Measurements from ENCODE around the gene CFAP58.
"Not testable (repeated sequence)": the region's sequence is repeated elsewhere in the genome, so short reads cannot be mapped to it uniquely, and the experiment has no call there.

Gene CFAP58

DNA sequence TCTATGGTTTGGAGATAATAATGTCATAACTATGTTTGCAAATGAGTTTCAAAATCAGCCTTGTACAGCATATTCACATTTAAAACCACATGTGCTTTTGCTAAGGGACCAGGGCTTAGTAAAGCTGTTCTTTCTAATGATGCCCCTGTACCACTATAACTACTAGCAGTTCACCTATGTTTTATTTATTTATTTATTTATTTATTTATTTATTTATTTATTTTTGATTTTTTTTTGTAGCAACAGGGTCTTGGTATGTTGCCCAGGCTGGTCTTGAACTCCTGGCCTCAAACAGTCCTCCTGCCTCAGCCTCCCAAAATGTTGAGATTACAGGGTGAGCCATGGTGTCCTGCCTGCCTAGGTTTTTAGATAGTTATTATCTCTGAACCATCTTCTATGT lies 96.9 kb downstream of the CFAP58 start:
- Histone ChIP-seq H3K4me1 (ENCODE audit: control insufficient read depth, low read depth, low read length) (peaks cover 5% of the 10 kb centered on the region), H3K9me3 (ENCODE audit: control insufficient read depth, low read depth, low read length) (no peaks in the 10 kb centered on the region), H3K36me3 (ENCODE audit: control insufficient read depth, low read depth, low read length) (no peaks in the 10 kb centered on the region), H3K27me3 (ENCODE audit: control insufficient read depth, insufficient read depth, low read length) (no peaks in the 10 kb centered on the region), H3K4me3 (ENCODE audit: low read length) (no peak overlapping the region), H3K27ac (ENCODE audit: low read length) (no peak overlapping the region), H3K9ac (ENCODE audit: low read length) (no peak overlapping the region)

DNA sequence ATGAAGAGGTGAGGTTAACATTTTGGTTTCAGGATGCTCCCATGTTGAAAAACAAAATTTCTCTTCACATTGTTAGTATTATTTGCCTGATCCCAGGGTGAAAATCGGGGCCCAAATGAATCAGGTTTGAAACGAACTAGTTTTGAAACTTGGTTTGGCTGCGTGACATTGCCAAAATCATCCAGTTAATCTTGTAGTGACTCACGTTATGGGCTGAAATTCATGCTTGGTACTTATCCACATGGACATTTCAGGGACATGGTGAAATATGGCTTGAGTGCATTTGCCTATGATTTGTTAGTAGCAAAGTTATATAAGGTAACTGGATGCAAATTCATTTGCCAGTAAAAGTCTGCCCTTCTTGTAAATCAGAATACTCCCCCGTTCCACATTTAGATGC lies 97.3 kb downstream of the CFAP58 start:
- Histone ChIP-seq H3K9ac (ENCODE audit: low read length) (no peak overlapping the region), H3K27ac (ENCODE audit: low read length) (no peak overlapping the region), H3K36me3 (ENCODE audit: control insufficient read depth, low read depth, low read length) (no peaks in the 10 kb centered on the region), H3K27me3 (ENCODE audit: control insufficient read depth, insufficient read depth, low read length) (no peaks in the 10 kb centered on the region), H3K4me1 (ENCODE audit: control insufficient read depth, low read depth, low read length) (peaks cover 5% of the 10 kb centered on the region), H3K4me3 (ENCODE audit: low read length) (no peak overlapping the region), H3K9me3 (ENCODE audit: control insufficient read depth, low read depth, low read length) (no peaks in the 10 kb centered on the region)

DNA sequence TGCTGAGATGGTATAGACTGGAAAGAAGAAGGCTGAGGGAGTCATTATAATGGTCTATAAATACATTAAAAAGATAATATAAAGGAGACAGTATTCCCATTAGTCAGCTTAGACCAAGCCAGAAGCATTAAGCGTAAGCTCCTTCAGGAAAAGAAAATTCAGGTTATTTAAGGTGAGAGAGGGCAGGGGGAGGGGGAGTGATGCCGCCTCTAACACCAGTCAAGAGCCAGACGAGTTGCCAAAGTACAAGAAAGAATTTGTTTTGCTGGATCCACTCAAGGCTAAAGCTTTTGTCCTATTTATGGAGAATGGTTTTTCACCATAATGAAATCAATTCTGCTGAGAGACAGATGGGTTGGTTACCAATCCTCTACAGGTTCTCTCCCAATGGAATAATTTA lies 99.3 kb downstream of the CFAP58 start:
- Histone ChIP-seq H3K27ac (ENCODE audit: low read length) (no peak overlapping the region), H3K4me3 (ENCODE audit: low read length) (no peak overlapping the region), H3K27me3 (ENCODE audit: control insufficient read depth, insufficient read depth, low read length) (no peaks in the 10 kb centered on the region), H3K36me3 (ENCODE audit: control insufficient read depth, low read depth, low read length) (no peaks in the 10 kb centered on the region), H3K9me3 (ENCODE audit: control insufficient read depth, low read depth, low read length) (no peaks in the 10 kb centered on the region), H3K4me1 (ENCODE audit: control insufficient read depth, low read depth, low read length) (peaks cover 5% of the 10 kb centered on the region), H3K9ac (ENCODE audit: low read length) (no peak overlapping the region)

DNA sequence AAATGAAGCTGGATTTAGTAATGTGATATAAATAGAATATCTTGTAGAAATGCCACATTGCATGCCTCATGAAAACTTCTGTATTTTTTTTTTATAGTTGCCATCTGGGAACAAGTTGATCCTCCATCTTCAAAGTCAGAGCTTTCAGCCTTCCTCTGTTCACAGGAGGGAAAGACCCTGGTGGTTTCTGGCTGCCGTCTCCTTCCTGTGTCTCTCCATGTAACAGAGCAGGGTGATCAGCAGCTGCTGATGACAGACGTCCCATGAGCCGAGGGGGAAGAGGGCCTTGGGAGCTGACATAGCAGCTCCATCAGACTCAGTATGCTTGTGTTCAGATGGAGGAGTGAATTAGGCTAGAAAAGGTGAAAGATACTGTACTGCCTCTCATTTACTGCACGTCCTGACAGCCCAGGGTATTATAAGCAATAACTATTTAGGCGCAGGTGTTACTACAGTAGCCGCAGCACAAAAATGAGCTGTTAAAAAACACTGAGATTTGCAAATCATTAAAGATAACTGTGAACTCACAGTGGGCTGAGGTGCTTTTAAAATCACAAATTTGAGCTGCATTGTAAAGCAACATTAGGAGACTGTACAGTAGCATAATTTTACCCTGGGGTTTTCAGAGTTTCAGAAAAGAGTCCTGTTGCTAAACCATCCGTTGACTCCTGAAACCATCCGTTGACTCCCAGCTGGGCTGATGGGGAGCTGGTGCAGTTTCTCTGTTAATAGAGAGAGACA lies 103.3 kb downstream of the CFAP58 start:
- no peak overlapping the region for H3K9ac ChIP-seq (ENCODE audit: low read length)
- no peaks in the 10 kb centered on the region for H3K27me3 ChIP-seq (ENCODE audit: control insufficient read depth, insufficient read depth, low read length)
- no peak overlapping the region for H3K4me3 ChIP-seq (ENCODE audit: low read length)
- no peaks in the 10 kb centered on the region for H3K4me1 ChIP-seq (ENCODE audit: control insufficient read depth, low read depth, low read length)
- no peaks in the 10 kb centered on the region for H3K36me3 ChIP-seq (ENCODE audit: control insufficient read depth, low read depth, low read length)
- no peaks in the 10 kb centered on the region for H3K9me3 ChIP-seq (ENCODE audit: control insufficient read depth, low read depth, low read length)
- H3K27ac ChIP-seq (ENCODE audit: low read length) = no peak overlapping the region

DNA sequence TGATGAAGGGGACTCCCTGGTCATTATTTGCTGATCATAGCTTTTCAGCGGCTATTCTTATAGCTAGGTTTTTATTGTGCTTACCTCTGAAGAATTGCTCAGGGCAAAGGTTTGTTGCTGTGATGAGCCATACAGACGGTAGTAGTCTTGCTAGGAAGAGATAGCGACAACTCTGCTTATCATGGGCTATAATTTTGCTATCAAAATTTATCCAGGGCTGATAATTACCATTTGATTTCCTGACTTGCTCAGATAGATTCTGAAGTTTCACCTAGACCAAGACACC lies 103.9 kb downstream of the CFAP58 start:
- H3K4me1 ChIP-seq (ENCODE audit: control insufficient read depth, low read depth, low read length) = no peaks in the 10 kb centered on the region
- no peak overlapping the region for H3K27ac ChIP-seq (ENCODE audit: low read length)
- no peaks in the 10 kb centered on the region for H3K27me3 ChIP-seq (ENCODE audit: control insufficient read depth, insufficient read depth, low read length)
- no peak overlapping the region for H3K9ac ChIP-seq (ENCODE audit: low read length)
- no peaks in the 10 kb centered on the region for H3K36me3 ChIP-seq (ENCODE audit: control insufficient read depth, low read depth, low read length)
- H3K4me3 ChIP-seq (ENCODE audit: low read length) = no peak overlapping the region
- H3K9me3 ChIP-seq (ENCODE audit: control insufficient read depth, low read depth, low read length) = no peaks in the 10 kb centered on the region

DNA sequence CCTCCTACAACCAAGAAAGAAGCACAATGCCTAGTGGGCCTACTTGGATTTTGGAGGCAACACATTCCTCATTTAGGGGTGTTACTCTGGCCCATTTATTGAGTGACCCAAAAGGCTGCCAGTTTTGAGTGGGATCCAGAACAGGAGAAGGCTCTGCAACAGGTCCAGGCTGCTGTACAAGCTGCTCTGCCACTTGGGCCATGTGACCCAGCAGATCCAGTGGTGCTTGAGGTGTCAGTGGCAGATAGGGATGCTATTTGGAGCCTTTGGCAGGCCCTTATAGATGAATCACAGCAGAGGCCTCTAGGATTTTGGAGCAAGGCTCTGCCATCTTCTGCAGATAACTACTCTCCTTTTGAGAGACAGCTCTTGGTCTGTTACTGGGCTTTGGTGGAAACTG lies 111.9 kb downstream of the CFAP58 start:
- H3K4me1 ChIP-seq (ENCODE audit: control insufficient read depth, low read depth, low read length); H3K9ac ChIP-seq (ENCODE audit: low read length); H3K27ac ChIP-seq (ENCODE audit: low read length); H3K4me3 ChIP-seq (ENCODE audit: low read length); H3K9me3 ChIP-seq (ENCODE audit: control insufficient read depth, low read depth, low read length); H3K36me3 ChIP-seq (ENCODE audit: control insufficient read depth, low read depth, low read length); H3K27me3 ChIP-seq (ENCODE audit: control insufficient read depth, insufficient read depth, low read length): not testable (repeated sequence)

DNA sequence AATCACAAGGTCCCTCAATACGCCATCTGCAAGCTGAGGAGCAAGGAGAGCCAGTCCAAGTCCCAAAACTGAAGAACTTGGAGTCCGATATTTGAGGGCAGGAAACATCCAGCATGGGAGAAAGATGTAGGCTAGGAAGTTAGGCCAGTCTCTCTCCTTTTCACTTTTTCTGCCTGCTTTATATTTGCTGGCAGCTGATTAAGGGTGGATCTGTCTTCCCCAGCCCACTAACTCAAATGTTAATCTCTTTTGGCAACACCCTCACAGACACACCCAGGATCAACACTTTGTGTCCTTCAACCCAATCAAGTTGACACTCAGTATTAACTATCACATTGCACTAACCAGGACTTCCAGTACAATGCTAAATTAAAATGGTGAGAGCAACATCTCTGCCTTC lies 115.2 kb downstream of the CFAP58 start:
- not testable (repeated sequence) for H3K36me3 ChIP-seq (ENCODE audit: control insufficient read depth, low read depth, low read length); H3K9me3 ChIP-seq (ENCODE audit: control insufficient read depth, low read depth, low read length); H3K27ac ChIP-seq (ENCODE audit: low read length); H3K4me1 ChIP-seq (ENCODE audit: control insufficient read depth, low read depth, low read length); H3K9ac ChIP-seq (ENCODE audit: low read length); H3K4me3 ChIP-seq (ENCODE audit: low read length); H3K27me3 ChIP-seq (ENCODE audit: control insufficient read depth, insufficient read depth, low read length)

DNA sequence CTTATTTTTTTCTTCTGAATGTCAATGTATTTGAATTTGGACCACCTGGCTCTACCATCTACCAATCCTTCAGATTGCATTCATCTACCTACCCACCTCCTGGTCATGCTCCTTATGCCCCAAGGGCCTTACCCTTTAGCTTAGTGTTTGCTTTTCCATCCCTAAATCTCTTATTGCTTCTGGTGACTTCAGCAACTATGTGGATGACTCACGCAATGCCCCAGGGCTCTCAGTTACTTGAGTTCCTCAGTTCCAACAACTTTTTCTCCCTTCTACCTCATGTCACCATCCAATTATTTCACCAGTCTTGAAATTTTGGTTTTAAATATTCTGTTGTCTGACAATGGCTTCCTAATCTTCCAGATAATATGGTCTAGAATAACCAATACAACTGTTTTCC lies 118.9 kb downstream of the CFAP58 start:
- Histone ChIP-seq H3K4me3 (ENCODE audit: low read length) (no peak overlapping the region), H3K36me3 (ENCODE audit: control insufficient read depth, low read depth, low read length) (no peaks in the 10 kb centered on the region), H3K27me3 (ENCODE audit: control insufficient read depth, insufficient read depth, low read length) (no peaks in the 10 kb centered on the region), H3K9me3 (ENCODE audit: control insufficient read depth, low read depth, low read length) (no peaks in the 10 kb centered on the region), H3K9ac (ENCODE audit: low read length) (no peak overlapping the region), H3K27ac (ENCODE audit: low read length) (no peak overlapping the region), H3K4me1 (ENCODE audit: control insufficient read depth, low read depth, low read length) (no peaks in the 10 kb centered on the region)

DNA sequence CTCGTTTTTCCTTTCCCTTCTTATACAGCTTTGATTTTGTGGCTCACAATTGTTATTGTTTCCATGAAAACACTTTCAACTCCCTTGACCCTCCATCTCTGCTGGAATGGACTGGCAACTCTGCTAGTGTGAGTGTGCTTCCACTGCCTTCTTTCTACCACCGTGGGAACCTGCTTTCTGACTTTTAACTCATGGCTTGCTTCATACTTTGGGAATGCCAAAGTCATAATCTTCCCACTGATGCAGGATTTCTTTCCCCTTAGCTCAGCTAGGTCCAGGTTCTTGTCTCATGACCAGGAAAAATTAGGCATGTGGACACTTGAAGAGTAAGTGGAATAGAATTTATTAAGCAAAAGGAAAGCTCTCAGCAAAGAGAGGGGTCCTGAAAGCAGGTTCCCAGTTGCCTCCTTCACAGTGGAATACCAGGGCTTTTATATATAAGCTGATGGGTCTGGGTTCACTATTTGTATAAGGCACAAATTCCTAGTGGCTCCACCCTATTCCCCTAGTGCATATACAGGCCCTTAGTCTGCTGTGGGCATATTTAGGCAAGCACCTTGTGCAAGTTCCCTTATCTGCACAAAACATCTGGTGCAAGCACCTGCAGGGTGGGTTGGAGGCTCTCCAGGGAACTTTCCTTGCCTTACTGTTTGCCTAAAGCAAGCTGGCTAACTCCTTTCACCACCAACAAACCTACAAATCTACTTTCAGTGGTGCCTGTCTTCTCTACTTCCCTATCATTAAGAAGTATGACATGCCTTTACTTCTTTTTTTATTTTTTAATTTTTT lies 119.5 kb downstream of the CFAP58 start:
- Histone ChIP-seq H3K4me1 (ENCODE audit: control insufficient read depth, low read depth, low read length) (no peaks in the 10 kb centered on the region), H3K9me3 (ENCODE audit: control insufficient read depth, low read depth, low read length) (no peaks in the 10 kb centered on the region), H3K27me3 (ENCODE audit: control insufficient read depth, insufficient read depth, low read length) (no peaks in the 10 kb centered on the region), H3K36me3 (ENCODE audit: control insufficient read depth, low read depth, low read length) (no peaks in the 10 kb centered on the region), H3K4me3 (ENCODE audit: low read length) (no peak overlapping the region), H3K9ac (ENCODE audit: low read length) (no peak overlapping the region), H3K27ac (ENCODE audit: low read length) (no peak overlapping the region)

DNA sequence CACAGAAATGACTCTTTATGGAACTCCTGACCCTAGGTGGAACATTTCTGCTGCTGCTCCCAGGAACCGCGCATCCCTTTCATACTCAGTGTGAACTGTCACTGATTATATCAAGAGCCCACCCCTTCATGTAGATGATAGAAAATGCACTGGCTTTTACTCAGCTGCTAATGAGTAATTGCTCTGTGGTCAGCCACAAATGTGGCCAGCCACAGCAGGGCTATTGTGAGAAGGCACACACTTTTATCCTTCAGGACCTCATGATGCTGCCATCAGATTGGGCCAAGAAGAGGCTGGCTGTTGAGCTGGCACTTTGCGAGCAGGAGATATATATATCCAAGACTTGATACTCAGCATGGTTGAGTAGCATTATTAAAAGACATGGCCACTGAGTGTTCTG lies 124.7 kb downstream of the CFAP58 start:
- H3K4me1 ChIP-seq (ENCODE audit: control insufficient read depth, low read depth, low read length) = no peaks in the 10 kb centered on the region
- no peak overlapping the region for H3K4me3 ChIP-seq (ENCODE audit: low read length)
- no peak overlapping the region for H3K9ac ChIP-seq (ENCODE audit: low read length)
- no peak overlapping the region for H3K27ac ChIP-seq (ENCODE audit: low read length)
- no peaks in the 10 kb centered on the region for H3K9me3 ChIP-seq (ENCODE audit: control insufficient read depth, low read depth, low read length)
- no peaks in the 10 kb centered on the region for H3K27me3 ChIP-seq (ENCODE audit: control insufficient read depth, insufficient read depth, low read length)
- H3K36me3 ChIP-seq (ENCODE audit: control insufficient read depth, low read depth, low read length) = no peaks in the 10 kb centered on the region

DNA sequence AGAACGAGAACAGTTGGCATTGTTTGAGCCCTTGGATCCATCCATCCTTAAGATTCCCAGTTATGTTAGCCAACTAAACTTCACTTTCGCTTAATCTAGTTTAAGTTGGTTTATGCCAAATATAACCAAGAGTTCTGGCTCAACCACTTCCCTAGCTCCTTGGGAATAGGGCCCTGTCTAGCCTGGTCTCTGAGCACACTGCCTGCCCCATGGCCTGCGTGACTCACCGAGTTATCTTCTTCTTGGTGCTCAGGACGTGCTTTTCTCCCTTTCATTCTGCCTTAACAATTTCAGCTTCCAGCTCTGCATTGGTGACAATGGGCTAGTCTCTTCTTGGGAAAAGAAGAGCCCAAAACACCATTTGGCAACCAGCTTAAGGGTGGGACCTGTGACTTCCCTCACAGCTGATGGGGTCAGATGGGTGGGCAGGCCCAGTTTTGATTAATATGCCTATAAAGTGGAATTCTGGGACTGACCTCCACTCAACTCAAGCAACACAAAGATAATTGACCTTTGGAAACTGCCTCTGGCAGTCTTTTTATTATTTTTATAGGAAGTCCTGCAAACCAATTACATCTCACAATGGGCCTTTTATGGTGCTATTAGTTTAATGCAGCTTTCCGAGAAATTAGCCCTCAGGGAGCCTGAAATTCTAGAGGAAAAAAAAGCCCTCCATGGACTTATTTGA lies 126.4 kb downstream of the CFAP58 start:
- Histone ChIP-seq H3K4me1 (ENCODE audit: control insufficient read depth, low read depth, low read length) (no peaks in the 10 kb centered on the region), H3K4me3 (ENCODE audit: low read length) (no peak overlapping the region), H3K36me3 (ENCODE audit: control insufficient read depth, low read depth, low read length) (no peaks in the 10 kb centered on the region), H3K27ac (ENCODE audit: low read length) (no peak overlapping the region), H3K27me3 (ENCODE audit: control insufficient read depth, insufficient read depth, low read length) (no peaks in the 10 kb centered on the region), H3K9me3 (ENCODE audit: control insufficient read depth, low read depth, low read length) (no peaks in the 10 kb centered on the region), H3K9ac (ENCODE audit: low read length) (no peak overlapping the region)

DNA sequence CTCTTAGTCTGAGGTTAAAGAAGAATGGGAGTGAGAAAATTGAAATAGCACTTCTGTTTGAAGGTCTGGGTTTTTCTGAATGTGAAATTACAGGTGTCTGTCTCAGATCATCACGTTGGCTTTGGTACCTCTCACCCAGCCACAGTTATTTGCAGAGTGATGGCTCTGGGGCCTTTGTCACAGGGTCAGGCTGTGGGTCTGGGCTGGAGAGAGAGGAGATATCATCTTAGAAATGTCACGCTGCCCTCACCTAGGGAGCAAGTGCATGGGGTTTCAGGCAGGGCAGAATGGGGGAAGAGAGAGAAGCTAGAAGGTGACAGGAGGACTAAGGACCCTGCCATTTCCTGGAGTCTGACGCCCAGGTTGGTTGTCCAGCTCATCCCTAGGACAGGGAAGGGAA lies 127.2 kb downstream of the CFAP58 start:
- H3K4me3 ChIP-seq (ENCODE audit: low read length) = no peak overlapping the region
- H3K27me3 ChIP-seq (ENCODE audit: control insufficient read depth, insufficient read depth, low read length) = no peaks in the 10 kb centered on the region
- no peak overlapping the region for H3K27ac ChIP-seq (ENCODE audit: low read length)
- no peaks in the 10 kb centered on the region for H3K4me1 ChIP-seq (ENCODE audit: control insufficient read depth, low read depth, low read length)
- H3K9ac ChIP-seq (ENCODE audit: low read length) = no peak overlapping the region
- no peaks in the 10 kb centered on the region for H3K36me3 ChIP-seq (ENCODE audit: control insufficient read depth, low read depth, low read length)
- no peaks in the 10 kb centered on the region for H3K9me3 ChIP-seq (ENCODE audit: control insufficient read depth, low read depth, low read length)
